Measurements from ENCODE around the gene PCID2. TPM values are rescaled to one million over a fixed set of nuclear protein-coding genes. Genes with fewer than 3 reads are reported as not detected.

The PCID2 gene
- total and polyA plus RNA-seq, 4 donors = 33.3 to 51.1 (median 41.2) TPM

- 49 to 55% methylated on average over 2 of the region's 2 CpGs for WGBS, 2 donors
- no peak overlapping the region for H3K4me3 ChIP-seq (ENCODE audit: low read length in 2 of 2)
- no peaks in the 10 kb centered on the region for H3K36me3 ChIP-seq (ENCODE audit: control insufficient read depth in 1 of 2, insufficient read depth in 2 of 2, low read length in 1 of 2)
- H3K27ac ChIP-seq (ENCODE audit: low read depth in 1 of 2, low read length in 2 of 2) = no peak overlapping the region
- no peaks in the 10 kb centered on the region for H3K27me3 ChIP-seq (ENCODE audit: control insufficient read depth in 1 of 2, insufficient read depth in 2 of 2, low read length in 1 of 2)
- ATAC-seq (ENCODE audit: low FRiP score) (no peak), DNase-seq (no peak)
- no peaks in the 10 kb centered on the region for H3K4me1 ChIP-seq (ENCODE audit: control insufficient read depth in 1 of 2, insufficient read depth in 2 of 2, low read length in 2 of 2)
- H3K9me3 ChIP-seq (ENCODE audit: control insufficient read depth, low read length) = no peaks in the 10 kb centered on the region
- intact Hi-C loops (cut with DNase I) = loop anchor here (5.0 to 10.0 kb wide), 2 partner anchors 105 to 118 kb away; no protein-coding TSS in a partner anchor
Measured at GRCh38 chr13:113152691-113152983, 55.8 kb downstream of the PCID2 start.

GRCh38 chr13:113151745-113152690, 56.5 kb downstream of the PCID2 start:
- Histone ChIP-seq H3K27ac (ENCODE audit: low read depth in 1 of 2, low read length in 2 of 2) (no peak overlapping the region), H3K27me3 (ENCODE audit: control insufficient read depth in 1 of 2, insufficient read depth in 2 of 2, low read length in 1 of 2) (no peaks in the 10 kb centered on the region), H3K4me1 (ENCODE audit: control insufficient read depth in 1 of 2, insufficient read depth in 2 of 2, low read length in 2 of 2) (no peaks in the 10 kb centered on the region), H3K4me3 (ENCODE audit: low read length in 2 of 2) (no peak overlapping the region), H3K9me3 (ENCODE audit: control insufficient read depth, low read length) (no peaks in the 10 kb centered on the region), H3K36me3 (ENCODE audit: control insufficient read depth in 1 of 2, insufficient read depth in 2 of 2, low read length in 1 of 2) (no peaks in the 10 kb centered on the region)
- 64 to 71% methylated on average over 28 of the region's 28 CpGs for WGBS, 2 donors
- peak; percentile 4 for ATAC-seq (ENCODE audit: low FRiP score)
- intact Hi-C loops (cut with DNase I) = loop anchor here (5.0 to 10.0 kb wide), 2 partner anchors 105 to 117 kb away; no protein-coding TSS in a partner anchor
- no peak for DNase-seq

GRCh38 chr13:113150550-113151365, 57.7 kb downstream of the PCID2 start:
- Histone ChIP-seq H3K4me1 (ENCODE audit: control insufficient read depth in 1 of 2, insufficient read depth in 2 of 2, low read length in 2 of 2) (no peaks in the 10 kb centered on the region), H3K27ac (ENCODE audit: low read depth in 1 of 2, low read length in 2 of 2) (no peak overlapping the region), H3K27me3 (ENCODE audit: control insufficient read depth in 1 of 2, insufficient read depth in 2 of 2, low read length in 1 of 2) (no peaks in the 10 kb centered on the region), H3K4me3 (ENCODE audit: low read length in 2 of 2) (no peak overlapping the region), H3K9me3 (ENCODE audit: control insufficient read depth, low read length) (no peaks in the 10 kb centered on the region), H3K36me3 (ENCODE audit: control insufficient read depth in 1 of 2, insufficient read depth in 2 of 2, low read length in 1 of 2) (no peaks in the 10 kb centered on the region)
- WGBS, 2 donors = 89% methylated on average over 31 of the region's 31 CpGs
- intact Hi-C loops (cut with DNase I) = loop anchor here (5.0 to 10.0 kb wide), 2 partner anchors 103 to 116 kb away; no protein-coding TSS in a partner anchor
- no peak for ATAC-seq (ENCODE audit: low FRiP score)
- DNase-seq = no peak

- WGBS, 2 donors = 90 to 94% methylated on average over 26 of the region's 26 CpGs
- Histone ChIP-seq H3K36me3 (ENCODE audit: control insufficient read depth in 1 of 2, insufficient read depth in 2 of 2, low read length in 1 of 2) (no peaks in the 10 kb centered on the region), H3K4me1 (ENCODE audit: control insufficient read depth in 1 of 2, insufficient read depth in 2 of 2, low read length in 2 of 2) (no peaks in the 10 kb centered on the region), H3K27ac (ENCODE audit: low read depth in 1 of 2, low read length in 2 of 2) (no peak overlapping the region), H3K4me3 (ENCODE audit: low read length in 2 of 2) (no peak overlapping the region), H3K27me3 (ENCODE audit: control insufficient read depth in 1 of 2, insufficient read depth in 2 of 2, low read length in 1 of 2) (no peaks in the 10 kb centered on the region), H3K9me3 (ENCODE audit: control insufficient read depth, low read length) (no peaks in the 10 kb centered on the region)
- ATAC-seq (ENCODE audit: low FRiP score) = no peak
- intact Hi-C loops (cut with DNase I) = loop anchor here (5.0 to 10.0 kb wide), 2 partner anchors 103 to 115 kb away; no protein-coding TSS in a partner anchor
- DNase-seq = no peak
Measured at GRCh38 chr13:113149711-113150549, 58.5 kb downstream of the PCID2 start.

GRCh38 chr13:113148940-113149503, 59.4 kb downstream of the PCID2 start:
- Histone ChIP-seq H3K9me3 (ENCODE audit: control insufficient read depth, low read length) (no peaks in the 10 kb centered on the region), H3K4me3 (ENCODE audit: low read length in 2 of 2) (no peak overlapping the region), H3K27ac (ENCODE audit: low read depth in 1 of 2, low read length in 2 of 2) (no peak overlapping the region), H3K4me1 (ENCODE audit: control insufficient read depth in 1 of 2, insufficient read depth in 2 of 2, low read length in 2 of 2) (no peaks in the 10 kb centered on the region), H3K36me3 (ENCODE audit: control insufficient read depth in 1 of 2, insufficient read depth in 2 of 2, low read length in 1 of 2) (no peaks in the 10 kb centered on the region), H3K27me3 (ENCODE audit: control insufficient read depth in 1 of 2, insufficient read depth in 2 of 2, low read length in 1 of 2) (no peaks in the 10 kb centered on the region)
- 95 to 96% methylated on average over 38 of the region's 38 CpGs for WGBS, 2 donors
- DNase-seq (no peak), ATAC-seq (ENCODE audit: low FRiP score) (no peak)
- intact Hi-C loops (cut with DNase I) = no loop called here

- H3K9me3 ChIP-seq (ENCODE audit: control insufficient read depth, low read length) = no peaks in the 10 kb centered on the region
- no peak overlapping the region for H3K4me3 ChIP-seq (ENCODE audit: low read length in 2 of 2)
- intact Hi-C loops (cut with DNase I) = no loop called here
- no peak overlapping the region for H3K27ac ChIP-seq (ENCODE audit: low read depth in 1 of 2, low read length in 2 of 2)
- no peaks in the 10 kb centered on the region for H3K4me1 ChIP-seq (ENCODE audit: control insufficient read depth in 1 of 2, insufficient read depth in 2 of 2, low read length in 2 of 2)
- no peaks in the 10 kb centered on the region for H3K27me3 ChIP-seq (ENCODE audit: control insufficient read depth in 1 of 2, insufficient read depth in 2 of 2, low read length in 1 of 2)
- DNase-seq (no peak), ATAC-seq (ENCODE audit: low FRiP score) (no peak)
- WGBS, 2 donors = 90 to 93% methylated on average over 13 of the region's 13 CpGs
- no peaks in the 10 kb centered on the region for H3K36me3 ChIP-seq (ENCODE audit: control insufficient read depth in 1 of 2, insufficient read depth in 2 of 2, low read length in 1 of 2)
Measured at GRCh38 chr13:113148407-113148806, 60.1 kb downstream of the PCID2 start.

GRCh38 chr13:113147206-113147605, 61.3 kb downstream of the PCID2 start:
- Histone ChIP-seq H3K27me3 (ENCODE audit: control insufficient read depth in 1 of 2, insufficient read depth in 2 of 2, low read length in 1 of 2) (no peaks in the 10 kb centered on the region), H3K36me3 (ENCODE audit: control insufficient read depth in 1 of 2, insufficient read depth in 2 of 2, low read length in 1 of 2) (no peaks in the 10 kb centered on the region), H3K4me1 (ENCODE audit: control insufficient read depth in 1 of 2, insufficient read depth in 2 of 2, low read length in 2 of 2) (no peaks in the 10 kb centered on the region), H3K27ac (ENCODE audit: low read depth in 1 of 2, low read length in 2 of 2) (no peak overlapping the region), H3K9me3 (ENCODE audit: control insufficient read depth, low read length) (no peaks in the 10 kb centered on the region), H3K4me3 (ENCODE audit: low read length in 2 of 2) (no peak overlapping the region)
- intact Hi-C loops (cut with DNase I) = no loop called here
- 89 to 90% methylated on average over 8 of the region's 8 CpGs for WGBS, 2 donors
- ATAC-seq (ENCODE audit: low FRiP score) = no peak
- no peak for DNase-seq

GRCh38 chr13:113146750-113147149, 61.7 kb downstream of the PCID2 start:
- no peak for ATAC-seq (ENCODE audit: low FRiP score)
- Histone ChIP-seq H3K4me3 (ENCODE audit: low read length in 2 of 2) (no peak overlapping the region), H3K9me3 (ENCODE audit: control insufficient read depth, low read length) (no peaks in the 10 kb centered on the region), H3K4me1 (ENCODE audit: control insufficient read depth in 1 of 2, insufficient read depth in 2 of 2, low read length in 2 of 2) (no peaks in the 10 kb centered on the region), H3K27me3 (ENCODE audit: control insufficient read depth in 1 of 2, insufficient read depth in 2 of 2, low read length in 1 of 2) (no peaks in the 10 kb centered on the region), H3K27ac (ENCODE audit: low read depth in 1 of 2, low read length in 2 of 2) (no peak overlapping the region), H3K36me3 (ENCODE audit: control insufficient read depth in 1 of 2, insufficient read depth in 2 of 2, low read length in 1 of 2) (no peaks in the 10 kb centered on the region)
- no peak for DNase-seq
- 76% methylated on average over 9 of the region's 9 CpGs for WGBS, 2 donors
- intact Hi-C loops (cut with DNase I) = no loop called here

All from aorta (tissue), 5 donors.